ENCODE data around the gene MRPL12. TPM values are rescaled to one million over a fixed set of nuclear protein-coding genes. Genes with fewer than 3 reads are reported as not detected.
A peak's percentile ranks its signal among the peaks of the same experiment; 100 is the strongest.
"Not testable (repeated sequence)": the region's sequence is repeated elsewhere in the genome, so short reads cannot be mapped to it uniquely, and the experiment has no call there.

MRPL12 gene
- total RNA-seq, 2 donors from 2014 or later = 17.1 to 45.8 TPM

DNA sequence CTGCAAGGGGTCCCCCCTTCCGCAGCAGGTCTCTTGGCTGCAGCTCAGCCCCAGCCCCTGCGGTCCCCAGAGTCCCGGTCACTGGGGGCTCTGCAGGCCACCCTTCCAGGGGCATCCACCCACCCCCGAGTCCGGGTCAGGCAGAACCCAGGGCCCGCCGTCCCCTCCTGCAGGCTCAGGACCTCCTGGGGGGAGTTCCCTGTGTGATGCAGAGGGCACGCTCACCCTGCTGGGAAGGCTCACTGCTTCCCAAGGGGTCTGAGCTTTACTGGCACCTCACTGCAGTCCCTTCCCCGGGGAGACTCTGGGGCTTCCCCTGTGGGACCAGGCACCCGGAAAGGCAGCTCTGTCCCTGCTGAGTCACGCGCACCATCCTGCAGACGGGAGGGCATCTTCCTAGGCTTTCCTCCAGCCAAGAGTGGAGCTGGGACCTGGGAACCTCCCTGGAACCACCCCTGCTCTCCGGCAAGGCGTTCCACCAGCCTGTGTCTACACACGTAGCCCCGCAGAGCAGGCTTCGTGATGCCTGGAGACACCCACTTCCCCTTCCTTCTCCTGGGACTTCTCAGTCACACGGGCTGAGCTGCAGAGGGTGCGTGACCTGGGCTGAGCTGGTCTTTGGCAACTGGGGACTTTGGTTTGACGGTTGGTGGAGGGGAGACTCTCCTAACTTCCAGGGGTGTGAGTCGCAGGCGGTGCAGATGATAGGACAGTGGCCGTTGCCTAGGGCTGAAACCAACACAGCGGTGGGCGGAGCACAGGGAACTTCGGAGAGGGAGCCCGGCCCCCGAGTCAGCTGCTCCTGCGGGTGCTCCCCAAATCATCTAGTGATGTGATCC is 32.3 kb downstream of the MRPL12 start:
- H3K27ac ChIP-seq = no peak overlapping the region

DNA sequence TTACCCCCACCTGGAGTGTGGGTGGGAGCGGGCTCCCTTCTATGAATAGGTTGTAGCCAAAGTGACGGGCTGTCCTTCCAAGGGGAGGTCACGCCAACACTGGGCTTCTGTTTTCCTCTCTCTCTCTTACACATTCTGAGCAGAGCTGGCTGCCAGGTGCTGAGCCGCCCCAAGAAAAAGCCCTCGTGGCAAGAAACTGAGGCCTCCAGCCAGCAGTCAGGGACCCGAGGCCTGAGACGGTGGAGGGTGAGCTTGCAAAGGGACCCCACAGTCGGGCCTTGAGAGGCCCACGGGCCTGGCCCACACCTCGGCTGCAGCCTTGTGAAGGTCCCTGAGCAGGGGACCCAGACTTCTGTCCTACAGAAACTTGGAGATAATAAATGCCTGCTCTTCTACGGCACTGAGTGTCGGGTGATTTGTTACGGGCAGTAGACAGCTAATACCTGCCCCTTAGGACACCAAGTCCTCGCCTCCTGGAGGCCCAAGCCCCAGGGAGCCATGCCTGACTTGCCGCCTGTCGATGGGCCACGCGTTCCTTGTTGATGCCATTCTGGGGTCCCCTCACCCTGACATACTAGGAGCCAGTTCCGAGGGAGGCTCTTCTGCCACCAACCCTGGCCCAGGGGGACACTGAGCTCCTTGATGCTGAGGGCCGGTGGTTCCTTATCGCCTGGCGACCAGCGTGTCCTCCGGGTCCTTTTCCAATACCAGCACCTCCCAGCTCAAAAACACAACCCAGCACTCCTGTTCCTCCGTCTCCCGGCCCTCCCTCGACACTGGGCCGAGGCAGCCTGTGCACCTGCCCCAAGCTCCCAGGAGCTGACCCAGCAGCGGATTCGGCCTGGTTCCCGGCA is 35.0 kb downstream of the MRPL12 start:
- no peak overlapping the region for H3K27ac ChIP-seq
- peaks cover 0 to 5% of the 10 kb centered on the region in 2 donors for H3K27me3 ChIP-seq
- WGBS, 2 donors = 84 to 88% methylated on average over 26 to 31 of the region's 31 CpGs
- H3K4me1 ChIP-seq = peaks cover 19% of the 10 kb centered on the region
- ATAC-seq = no peak
- H3K4me3 ChIP-seq = no peak overlapping the region
- no peak for TF ChIP-seq POLR2A (IDR thresholded peaks at IDR 0.05)
- no peak for TF ChIP-seq CTCF (IDR thresholded peaks at IDR 0.05)
- no peaks in the 10 kb centered on the region for H3K9me3 ChIP-seq
- intact Hi-C loops (cut with DNase I) = no loop called here
- no peak for DNase-seq
- no peaks in the 10 kb centered on the region for H3K36me3 ChIP-seq (replicated peaks in 1 of 2; ENCODE audit: insufficient read depth in 1 of 2, low read depth in 2 of 2)

More for the DNA sequence above, 32.3 kb downstream of the MRPL12 start:
- Histone ChIP-seq H3K36me3 (replicated peaks in 1 of 2; ENCODE audit: insufficient read depth in 1 of 2, low read depth in 2 of 2) (no peaks in the 10 kb centered on the region), H3K27me3 (no peaks in the 10 kb centered on the region), H3K4me1 (peaks cover 28% of the 10 kb centered on the region), H3K4me3 (no peak overlapping the region), H3K9me3 (no peaks in the 10 kb centered on the region)
- TF ChIP-seq CTCF (IDR thresholded peaks at IDR 0.05) = no peak
- no peak for TF ChIP-seq POLR2A (IDR thresholded peaks at IDR 0.05)
- DNase-seq = peak; percentile 14 to 57 (median 33)
- intact Hi-C loops (cut with DNase I) = no loop called here
- no peak for ATAC-seq
- 19 to 39% methylated on average over 4 to 26 of the region's 30 CpGs for WGBS, 2 donors

DNA sequence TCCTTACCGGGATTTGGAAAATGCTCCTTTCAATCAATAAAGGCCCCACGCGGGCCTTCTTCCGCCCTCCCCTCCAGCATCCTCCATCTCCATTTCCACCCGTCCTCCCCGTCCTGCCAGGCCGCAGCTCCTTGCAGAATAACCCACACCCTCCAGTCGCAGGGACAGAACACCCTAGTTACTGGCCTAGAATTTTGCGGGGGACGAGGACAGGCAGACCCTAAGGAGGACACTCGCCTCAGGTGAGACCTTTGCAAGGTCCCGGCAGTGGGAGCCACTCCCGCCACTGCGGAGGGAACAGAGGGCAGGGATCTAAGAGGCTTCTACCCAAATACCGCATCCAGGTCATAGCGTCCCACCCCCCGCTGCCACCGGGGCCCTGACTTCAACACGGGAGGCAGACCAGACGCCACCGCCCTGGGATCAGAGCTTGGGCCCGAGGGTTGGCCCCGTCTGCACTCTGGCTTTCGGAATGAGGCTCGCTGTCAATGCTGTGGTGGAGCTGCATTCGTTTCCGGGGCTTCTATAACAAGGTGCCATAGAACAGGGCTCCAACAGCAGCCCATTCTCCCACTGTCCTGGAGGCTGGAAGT is 35.7 kb downstream of the MRPL12 start:
- H3K4me3 ChIP-seq = no peak overlapping the region
- DNase-seq (no peak), ATAC-seq (no peak)
- no peaks in the 10 kb centered on the region for H3K9me3 ChIP-seq
- H3K27me3 ChIP-seq = peaks cover 0 to 5% of the 10 kb centered on the region in 2 donors
- intact Hi-C loops (cut with DNase I) = no loop called here
- 75 to 92% methylated on average over 16 to 27 of the region's 27 CpGs for WGBS, 2 donors
- no peaks in the 10 kb centered on the region for H3K36me3 ChIP-seq (replicated peaks in 1 of 2; ENCODE audit: insufficient read depth in 1 of 2, low read depth in 2 of 2)
- TF ChIP-seq CTCF (IDR thresholded peaks at IDR 0.05) (no peak), POLR2A (IDR thresholded peaks at IDR 0.05) (no peak)
- H3K27ac ChIP-seq = no peak overlapping the region
- peaks cover 13% of the 10 kb centered on the region for H3K4me1 ChIP-seq

DNA sequence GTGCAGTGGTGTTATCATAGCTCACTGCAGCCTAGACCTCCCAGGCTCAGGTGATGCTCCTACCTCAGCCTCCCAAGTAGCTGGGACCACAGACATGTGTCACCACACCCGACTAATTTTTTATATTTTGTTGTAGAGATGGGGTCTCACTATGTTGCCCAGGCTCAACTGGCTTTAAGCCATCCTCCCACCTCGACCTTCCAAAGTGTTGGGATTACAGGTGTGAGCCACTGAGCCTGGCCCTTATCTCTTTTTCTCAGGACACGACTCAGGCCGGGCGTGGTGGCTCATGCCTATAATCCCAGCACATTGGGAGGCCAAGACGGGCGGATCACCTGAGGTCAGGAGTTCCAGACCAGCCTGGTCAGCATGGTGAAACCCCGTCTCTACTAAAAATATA is 36.4 kb downstream of the MRPL12 start:
- H3K27me3 ChIP-seq; H3K36me3 ChIP-seq (replicated peaks in 1 of 2; ENCODE audit: insufficient read depth in 1 of 2, low read depth in 2 of 2); H3K27ac ChIP-seq; DNase-seq; ATAC-seq; H3K4me1 ChIP-seq; H3K9me3 ChIP-seq; intact Hi-C loops (cut with DNase I); H3K4me3 ChIP-seq: not testable (repeated sequence)
- WGBS, 2 donors = 87 to 96% methylated on average over 5 to 8 of the region's 8 CpGs

DNA sequence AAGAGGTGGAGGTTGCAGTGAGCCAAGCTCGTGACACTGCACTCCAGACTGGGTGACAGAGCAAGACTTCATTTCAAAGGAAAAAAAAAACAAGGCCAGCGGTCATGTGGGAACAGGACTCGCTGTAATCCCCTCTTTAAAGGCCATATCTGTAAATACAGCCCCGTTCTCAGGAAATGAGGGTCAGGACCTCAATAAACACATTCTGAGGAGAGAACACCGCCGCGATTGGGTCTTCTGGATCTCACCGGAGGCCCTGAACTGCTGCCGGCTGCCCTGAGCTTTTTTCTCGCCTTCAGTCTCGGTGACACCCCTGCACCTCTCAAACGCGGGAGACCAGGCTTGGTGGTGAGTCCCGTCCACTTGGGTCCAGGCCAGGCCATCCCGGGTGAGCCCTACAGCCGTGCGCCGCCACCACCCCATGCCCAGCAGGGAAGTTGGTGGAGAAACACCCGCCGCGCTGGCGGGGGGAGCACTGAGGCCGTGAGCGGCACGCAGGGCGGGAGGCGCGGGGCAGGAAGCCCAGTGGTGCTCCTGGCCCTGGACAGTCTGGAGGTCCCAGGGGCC is 37.3 kb downstream of the MRPL12 start:
- no peak for DNase-seq
- H3K4me3 ChIP-seq = no peak overlapping the region
- no peak for ATAC-seq
- H3K27ac ChIP-seq = no peak overlapping the region
- 54 to 66% methylated on average over 27 of the region's 28 CpGs for WGBS, 2 donors
- intact Hi-C loops (cut with DNase I) = no loop called here
- TF ChIP-seq POLR2A (IDR thresholded peaks at IDR 0.05) = no peak
- TF ChIP-seq CTCF (IDR thresholded peaks at IDR 0.05) = no peak
- no peaks in the 10 kb centered on the region for H3K9me3 ChIP-seq
- no peaks in the 10 kb centered on the region for H3K36me3 ChIP-seq (replicated peaks in 1 of 2; ENCODE audit: insufficient read depth in 1 of 2, low read depth in 2 of 2)
- H3K27me3 ChIP-seq = peaks cover 0 to 5% of the 10 kb centered on the region in 2 donors
- peaks cover 4% of the 10 kb centered on the region for H3K4me1 ChIP-seq
